ENCODE data around the gene SPATS1.

DNA sequence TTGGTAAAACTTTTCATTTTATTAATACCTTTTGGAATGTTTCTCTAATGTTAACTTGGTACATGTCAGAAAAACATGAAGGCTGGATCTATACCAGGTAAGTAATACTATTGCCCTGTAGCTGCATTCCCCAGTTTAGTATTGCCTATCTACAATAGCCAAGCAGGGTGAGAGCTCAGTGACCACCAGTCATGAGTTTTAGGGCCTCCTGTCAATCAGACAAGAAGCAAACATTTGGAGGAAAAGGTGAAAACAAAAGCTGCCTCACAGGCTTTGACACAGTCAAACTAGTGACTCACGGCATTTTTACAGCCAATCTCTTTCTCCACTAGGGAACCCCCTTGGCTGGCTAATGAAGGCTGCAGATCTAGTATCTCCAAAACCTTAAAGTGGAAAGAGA lies 35.5 kb downstream of the SPATS1 start:
- TF ChIP-seq, protein P1, sequence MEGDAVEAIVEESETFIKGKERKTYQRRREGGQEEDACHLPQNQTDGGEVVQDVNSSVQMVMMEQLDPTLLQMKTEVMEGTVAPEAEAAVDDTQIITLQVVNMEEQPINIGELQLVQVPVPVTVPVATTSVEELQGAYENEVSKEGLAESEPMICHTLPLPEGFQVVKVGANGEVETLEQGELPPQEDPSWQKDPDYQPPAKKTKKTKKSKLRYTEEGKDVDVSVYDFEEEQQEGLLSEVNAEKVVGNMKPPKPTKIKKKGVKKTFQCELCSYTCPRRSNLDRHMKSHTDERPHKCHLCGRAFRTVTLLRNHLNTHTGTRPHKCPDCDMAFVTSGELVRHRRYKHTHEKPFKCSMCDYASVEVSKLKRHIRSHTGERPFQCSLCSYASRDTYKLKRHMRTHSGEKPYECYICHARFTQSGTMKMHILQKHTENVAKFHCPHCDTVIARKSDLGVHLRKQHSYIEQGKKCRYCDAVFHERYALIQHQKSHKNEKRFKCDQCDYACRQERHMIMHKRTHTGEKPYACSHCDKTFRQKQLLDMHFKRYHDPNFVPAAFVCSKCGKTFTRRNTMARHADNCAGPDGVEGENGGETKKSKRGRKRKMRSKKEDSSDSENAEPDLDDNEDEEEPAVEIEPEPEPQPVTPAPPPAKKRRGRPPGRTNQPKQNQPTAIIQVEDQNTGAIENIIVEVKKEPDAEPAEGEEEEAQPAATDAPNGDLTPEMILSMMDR (IDR thresholded peaks at IDR 0.05 in 4 of 5, conservative IDR thresholded peaks at IDR 0.05 in 1 of 5) = no peak
- TF ChIP-seq POLR2A (IDR thresholded peaks at IDR 0.05) = no peak

Measured in gastrocnemius medialis (tissue), 4 donors.